CD8-positive, alpha-beta memory T cell (primary cell): ENCODE data around the gene SHISA5. TPM values are rescaled to one million over a fixed set of nuclear protein-coding genes. Genes with fewer than 3 reads are reported as not detected.

Experiments used
- CTCF ChIA-PET: fragments of 350-600 bp; sonication (Branson Sonifier 250); formaldehyde crosslinking; loops from one replicate; lab custom pipeline; 2021; ENCODE audit warnings: antibody characterized with exemption; lab: Charles Lee
- POLR2A ChIA-PET: fragments of 350-600 bp; sonication (Branson Sonifier 250); formaldehyde crosslinking; loops from one replicate; lab custom pipeline; 2021; ENCODE audit warnings: antibody characterized with exemption; lab: Charles Lee
- DNase-seq, 5 donors: peaks; one replicate each; pipeline versions ENCODE4 v3.0.0 to v3.0.0-alpha.2; 2020 to 2022; ENCODE audit warnings: mixed read lengths in 1 of 5
- H3K27ac ChIP-seq: one replicate; pipeline ENCODE4 v1.7.0; 2013; ENCODE audit warnings: low read depth, mild to moderate bottlenecking, low read length, moderate library complexity
- H3K27me3 ChIP-seq: 2 replicates; pipeline ENCODE4 v1.7.0; 2013; ENCODE audit warnings: low read length, mild to moderate bottlenecking; ENCODE audit not compliant: insufficient read depth, poor library complexity, severe bottlenecking
- H3K36me3 ChIP-seq: 2 replicates; pipeline ENCODE4 v1.7.0; 2013; ENCODE audit warnings: mild to moderate bottlenecking, low read length, moderate library complexity; ENCODE audit not compliant: insufficient read depth
- H3K4me1 ChIP-seq: 2 replicates; pipeline ENCODE4 v1.7.0; 2013; ENCODE audit warnings: mild to moderate bottlenecking, low read length, moderate library complexity; ENCODE audit not compliant: insufficient read depth
- H3K4me3 ChIP-seq: 2 replicates; pipeline ENCODE4 v1.7.0; 2013; ENCODE audit warnings: mild to moderate bottlenecking, low read length
- H3K9me3 ChIP-seq: 2 replicates; pipeline ENCODE4 v1.7.0; 2013; ENCODE audit warnings: mild to moderate bottlenecking, low read length
- H3K27ac Mint-ChIP-seq, 8 donors: one replicate each; pipeline ENCODE4 v1.8.0; 2020 to 2021; ENCODE audit warnings: mixed read lengths in 8 of 8, mild to moderate bottlenecking in 6 of 8, inconsistent platforms in 3 of 8, moderate library complexity in 3 of 8
- H3K27me3 Mint-ChIP-seq, 2 donors: one replicate each; pipeline ENCODE4 v1.8.0; 2020 to 2021; ENCODE audit warnings: mixed read lengths in 2 of 2, mild to moderate bottlenecking in 1 of 2, moderate library complexity in 1 of 2
- H3K36me3 Mint-ChIP-seq, 3 donors: one replicate each; pipeline ENCODE4 v1.8.0; 2020 to 2021; ENCODE audit warnings: mixed read lengths in 3 of 3, inconsistent platforms in 1 of 3, mild to moderate bottlenecking in 1 of 3
- H3K4me1 Mint-ChIP-seq, 3 donors: one replicate each; pipeline ENCODE4 v1.8.0; 2020 to 2021; ENCODE audit warnings: mixed read lengths in 3 of 3, inconsistent platforms in 1 of 3, mild to moderate bottlenecking in 1 of 3
- H3K4me3 Mint-ChIP-seq, 7 donors: one replicate each; pipeline ENCODE4 v1.8.0; 2020 to 2021; ENCODE audit warnings: mixed read lengths in 7 of 7, mild to moderate bottlenecking in 6 of 7, moderate library complexity in 4 of 7, inconsistent platforms in 2 of 7
- H3K9me3 Mint-ChIP-seq, 5 donors: one replicate each; pipeline ENCODE4 v1.8.0; 2020 to 2022; ENCODE audit warnings: mixed read lengths in 5 of 5, mild to moderate bottlenecking in 3 of 5, moderate library complexity in 2 of 5, inconsistent platforms in 1 of 5
- polyA plus RNA-seq: library from polyadenylated mRNA; unstranded; fragments of 300-500 nt; fragmentation: Illumina TruSeq; gene quantifications from one replicate; pipeline ENCODE4 v1.2.3, GENCODE V29; 2021
- total RNA-seq, 2 experiments: library from RNA; stranded (reverse); gene quantifications; one replicate each; pipeline ENCODE4 v1.2.3, GENCODE V29; 2021

Gene SHISA5
- total and polyA plus RNA-seq, 3 experiments from 2014 or later = 102 to 470 (median 102) TPM

DNA sequence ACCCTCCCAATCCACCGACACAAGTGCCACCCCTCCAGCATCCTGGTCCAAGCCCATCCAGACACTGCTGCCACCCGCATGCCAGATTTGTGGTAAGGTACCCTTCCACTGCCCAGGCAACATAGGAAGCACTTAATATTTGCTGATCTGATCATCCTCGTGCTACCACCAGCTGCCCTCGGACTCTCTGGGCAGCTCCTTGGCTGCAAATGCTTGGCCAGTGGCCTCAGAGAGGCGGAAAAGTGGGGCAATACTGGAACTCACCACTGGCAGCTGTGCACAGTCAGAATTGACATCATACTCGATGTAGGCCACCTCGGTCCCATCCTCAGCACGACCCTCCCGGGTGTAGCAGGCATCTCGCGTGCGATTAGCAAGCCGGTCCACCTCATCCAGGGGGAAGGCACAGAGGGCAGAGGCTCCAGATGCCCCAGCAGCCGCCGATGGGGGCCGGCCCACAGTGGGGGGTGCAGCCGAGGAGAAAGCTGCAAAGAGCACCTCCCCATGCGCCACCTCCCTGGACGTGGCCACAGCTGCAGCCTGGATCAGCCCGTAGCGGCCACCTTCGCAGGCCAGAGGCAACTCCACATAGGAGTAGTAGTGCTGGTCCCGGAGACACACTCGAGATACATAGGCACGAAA, 80.6 kb downstream of the SHISA5 start:
- Mint-ChIP-seq H3K36me3 (no peaks in the 10 kb centered on the region), H3K4me3 (no peak overlapping the region), H3K4me1 (no peaks in the 10 kb centered on the region), H3K27ac (peak overlapping the region in 1 of 8 donors; percentile 95), H3K9me3 (no peaks in the 10 kb centered on the region), H3K27me3 (peaks cover 0 to 1% of the 10 kb centered on the region in 2 donors)
- POLR2A ChIA-PET = no interaction called here
- no peak for DNase-seq
- CTCF ChIA-PET = interaction anchor here (1.0 to 2.6 kb wide), 3 partner anchors 10 to 23 kb away, joined by 5 to 24 read pairs (median 6); no protein-coding TSS in a partner anchor
- Histone ChIP-seq H3K4me3 (no peak overlapping the region), H3K27ac (no peak overlapping the region), H3K36me3 (no peaks in the 10 kb centered on the region), H3K27me3 (no peaks in the 10 kb centered on the region), H3K4me1 (no peaks in the 10 kb centered on the region), H3K9me3 (no peaks in the 10 kb centered on the region)

DNA sequence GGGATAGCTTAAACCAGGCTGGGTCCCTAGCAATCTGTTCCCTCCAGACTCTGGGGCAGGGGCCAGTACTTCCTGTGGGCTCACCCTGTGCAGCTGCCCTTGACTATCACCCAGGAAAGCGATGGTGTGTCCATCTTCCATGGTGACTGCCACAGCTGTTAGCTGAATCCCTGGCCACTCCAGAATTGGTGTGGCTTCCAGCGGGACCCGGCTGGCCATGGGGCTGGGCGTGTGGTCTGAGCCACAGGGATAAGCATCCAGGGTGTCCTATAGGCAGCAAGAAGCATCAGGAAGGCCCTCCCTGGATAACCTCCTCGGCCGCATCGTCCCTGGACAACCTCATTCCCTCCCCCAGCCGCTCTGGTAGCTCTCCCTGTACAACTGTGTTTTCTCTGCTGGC, 81.3 kb downstream of the SHISA5 start:
- ChIA-PET POLR2A (no interaction called here), CTCF (interaction anchor here (1.0 to 2.6 kb wide), 3 partner anchors 10 to 22 kb away, joined by 5 to 24 read pairs (median 6); no protein-coding TSS in a partner anchor)
- DNase-seq = no peak
- H3K27ac Mint-ChIP-seq = peak overlapping the region in 1 of 8 donors; percentile 95
- H3K4me1 ChIP-seq = no peaks in the 10 kb centered on the region
- no peaks in the 10 kb centered on the region for H3K27me3 ChIP-seq
- H3K4me3 ChIP-seq = no peak overlapping the region
- H3K9me3 ChIP-seq = no peaks in the 10 kb centered on the region
- H3K9me3 Mint-ChIP-seq = no peaks in the 10 kb centered on the region
- no peak overlapping the region for H3K27ac ChIP-seq
- H3K27me3 Mint-ChIP-seq = peaks cover 0 to 1% of the 10 kb centered on the region in 2 donors
- H3K36me3 ChIP-seq = no peaks in the 10 kb centered on the region
- H3K4me1 Mint-ChIP-seq = no peaks in the 10 kb centered on the region
- H3K36me3 Mint-ChIP-seq = no peaks in the 10 kb centered on the region
- no peak overlapping the region for H3K4me3 Mint-ChIP-seq

DNA sequence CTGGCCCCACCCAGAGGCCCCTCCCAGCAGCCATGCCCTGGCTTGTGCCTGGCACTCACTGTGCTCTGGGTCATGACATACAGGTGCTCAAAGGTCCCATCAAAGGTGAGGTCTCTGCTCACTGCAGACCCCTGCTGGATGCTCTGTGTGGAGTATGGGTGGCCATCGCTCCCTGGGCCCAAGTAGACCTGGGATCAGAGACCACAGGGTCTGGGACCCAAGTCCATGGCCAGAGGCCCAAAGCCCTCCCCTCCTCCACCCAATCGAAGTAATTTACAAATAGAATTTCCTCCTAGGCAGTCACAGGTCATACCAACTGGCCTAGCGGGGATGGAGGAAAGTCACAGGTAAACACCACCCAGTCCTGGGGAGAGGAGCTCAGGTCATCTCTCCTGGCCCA, 81.7 kb downstream of the SHISA5 start:
- H3K27ac Mint-ChIP-seq = no peak overlapping the region
- H3K36me3 Mint-ChIP-seq = no peaks in the 10 kb centered on the region
- no peaks in the 10 kb centered on the region for H3K4me1 ChIP-seq
- H3K27me3 ChIP-seq = no peaks in the 10 kb centered on the region
- H3K4me3 Mint-ChIP-seq = no peak overlapping the region
- H3K4me1 Mint-ChIP-seq = no peaks in the 10 kb centered on the region
- ChIA-PET CTCF (interaction anchor here (1.8 to 2.6 kb wide), 2 partner anchors 11 to 14 kb away, joined by 6 to 24 read pairs; no protein-coding TSS in a partner anchor), POLR2A (no interaction called here)
- no peak for DNase-seq
- no peaks in the 10 kb centered on the region for H3K36me3 ChIP-seq
- peaks cover 0 to 1% of the 10 kb centered on the region in 2 donors for H3K27me3 Mint-ChIP-seq
- H3K27ac ChIP-seq = no peak overlapping the region
- no peaks in the 10 kb centered on the region for H3K9me3 Mint-ChIP-seq
- no peaks in the 10 kb centered on the region for H3K9me3 ChIP-seq
- no peak overlapping the region for H3K4me3 ChIP-seq

DNA sequence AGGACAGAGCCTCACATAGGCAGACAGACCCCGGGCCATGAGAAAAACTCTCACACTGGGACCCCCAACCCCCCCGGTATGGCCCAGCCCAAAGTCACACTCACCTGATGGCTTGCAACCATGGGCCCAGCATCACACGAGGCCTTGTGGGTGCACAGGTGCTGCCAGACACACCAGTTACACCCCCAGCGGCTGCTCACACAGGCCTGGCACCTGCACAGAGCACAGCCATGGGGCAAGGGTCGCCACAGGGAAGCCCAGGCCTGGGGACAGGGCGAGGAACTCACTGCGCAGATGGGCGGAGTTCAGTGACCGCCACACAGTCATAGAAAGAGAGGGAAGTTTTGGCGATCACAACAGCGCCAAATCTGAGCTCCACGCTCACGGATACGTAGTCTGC, 83.4 kb downstream of the SHISA5 start:
- Histone ChIP-seq H3K4me3 (no peak overlapping the region), H3K9me3 (no peaks in the 10 kb centered on the region)
- CTCF ChIA-PET = interaction anchor here (1.2 kb wide), 1 partner anchor 13 kb away, joined by 4 read pairs; no protein-coding TSS in a partner anchor

DNA sequence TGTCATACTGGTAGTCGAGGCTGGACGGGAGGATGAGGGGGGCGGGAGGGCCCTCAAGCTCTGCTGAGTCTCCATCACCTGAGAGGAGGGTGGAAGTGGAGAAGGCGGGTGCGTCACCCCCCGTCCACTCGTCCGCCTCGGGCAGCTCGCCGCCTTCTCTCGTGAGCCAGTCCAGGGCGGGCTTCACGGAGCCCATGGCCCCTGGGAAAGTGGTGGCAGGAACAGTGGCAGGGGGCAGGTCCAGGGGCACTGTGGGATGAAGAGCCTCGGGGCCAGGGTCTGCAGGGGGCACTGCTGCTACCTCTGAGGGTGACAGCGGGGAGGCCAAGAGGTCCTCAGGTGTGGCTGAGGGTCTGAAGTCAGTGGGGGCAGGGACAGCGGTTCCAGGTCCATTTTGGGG, 84.4 kb downstream of the SHISA5 start:
- Mint-ChIP-seq H3K4me3 (no peak overlapping the region), H3K27ac (no peak overlapping the region), H3K36me3 (no peaks in the 10 kb centered on the region), H3K27me3 (no peaks in the 10 kb centered on the region), H3K4me1 (no peaks in the 10 kb centered on the region), H3K9me3 (no peaks in the 10 kb centered on the region)
- CTCF ChIA-PET = interaction anchor here (0.9 to 1.8 kb wide), 3 partner anchors 15 to 19 kb away, joined by 3 to 10 read pairs (median 7); no protein-coding TSS in a partner anchor
- POLR2A ChIA-PET = interaction anchor here (0.6 kb wide), 1 partner anchor 266 kb away, joined by 3 read pairs; the partner anchor contains the start of gene NCKIPSD
- no peaks in the 10 kb centered on the region for H3K36me3 ChIP-seq
- H3K27me3 ChIP-seq = no peaks in the 10 kb centered on the region
- no peaks in the 10 kb centered on the region for H3K4me1 ChIP-seq
- no peak overlapping the region for H3K27ac ChIP-seq
- no peaks in the 10 kb centered on the region for H3K9me3 ChIP-seq
- H3K4me3 ChIP-seq = no peak overlapping the region
- DNase-seq = no peak

More for the DNA sequence above, 83.4 kb downstream of the SHISA5 start:
- H3K36me3 ChIP-seq = no peaks in the 10 kb centered on the region
- no peaks in the 10 kb centered on the region for H3K4me1 ChIP-seq
- POLR2A ChIA-PET = no interaction called here
- DNase-seq = no peak
- no peaks in the 10 kb centered on the region for H3K27me3 Mint-ChIP-seq
- H3K27ac Mint-ChIP-seq = no peak overlapping the region
- no peaks in the 10 kb centered on the region for H3K36me3 Mint-ChIP-seq
- H3K4me1 Mint-ChIP-seq = no peaks in the 10 kb centered on the region
- H3K27me3 ChIP-seq = no peaks in the 10 kb centered on the region
- no peak overlapping the region for H3K27ac ChIP-seq
- no peaks in the 10 kb centered on the region for H3K9me3 Mint-ChIP-seq
- no peak overlapping the region for H3K4me3 Mint-ChIP-seq

DNA sequence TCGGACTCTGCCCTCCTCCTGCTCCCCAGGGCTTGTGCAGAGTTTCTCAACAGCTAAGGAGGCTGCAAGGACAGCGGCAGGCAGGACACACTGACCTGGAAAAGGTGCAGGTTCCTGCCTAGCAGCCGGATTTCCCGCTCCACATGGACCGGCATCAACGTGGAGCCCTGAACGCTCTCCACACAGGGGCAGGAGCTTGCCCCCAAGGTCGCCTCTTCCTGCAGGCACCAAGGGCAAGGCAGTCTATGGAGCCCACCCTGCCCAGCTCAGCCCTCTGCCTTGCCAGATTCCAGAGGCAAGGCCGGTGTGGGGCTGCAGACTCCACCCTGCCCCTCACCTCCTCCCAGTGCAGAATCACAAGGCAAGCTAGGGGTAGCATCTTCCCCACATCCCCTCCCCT, 84.8 kb downstream of the SHISA5 start:
- Histone ChIP-seq H3K27me3 (no peaks in the 10 kb centered on the region), H3K9me3 (no peaks in the 10 kb centered on the region), H3K4me1 (no peaks in the 10 kb centered on the region), H3K36me3 (no peaks in the 10 kb centered on the region), H3K27ac (no peak overlapping the region), H3K4me3 (no peak overlapping the region)
- DNase-seq = no peak
- ChIA-PET CTCF (interaction anchor here (0.9 to 1.8 kb wide), 3 partner anchors 15 to 18 kb away, joined by 3 to 10 read pairs (median 7); no protein-coding TSS in a partner anchor), POLR2A (interaction anchor here (0.6 kb wide), 1 partner anchor 267 kb away, joined by 3 read pairs; the partner anchor contains the start of gene NCKIPSD)
- no peaks in the 10 kb centered on the region for H3K4me1 Mint-ChIP-seq
- H3K27me3 Mint-ChIP-seq = no peaks in the 10 kb centered on the region
- H3K4me3 Mint-ChIP-seq = no peak overlapping the region
- no peaks in the 10 kb centered on the region for H3K36me3 Mint-ChIP-seq
- H3K27ac Mint-ChIP-seq = no peak overlapping the region
- H3K9me3 Mint-ChIP-seq = no peaks in the 10 kb centered on the region

DNA sequence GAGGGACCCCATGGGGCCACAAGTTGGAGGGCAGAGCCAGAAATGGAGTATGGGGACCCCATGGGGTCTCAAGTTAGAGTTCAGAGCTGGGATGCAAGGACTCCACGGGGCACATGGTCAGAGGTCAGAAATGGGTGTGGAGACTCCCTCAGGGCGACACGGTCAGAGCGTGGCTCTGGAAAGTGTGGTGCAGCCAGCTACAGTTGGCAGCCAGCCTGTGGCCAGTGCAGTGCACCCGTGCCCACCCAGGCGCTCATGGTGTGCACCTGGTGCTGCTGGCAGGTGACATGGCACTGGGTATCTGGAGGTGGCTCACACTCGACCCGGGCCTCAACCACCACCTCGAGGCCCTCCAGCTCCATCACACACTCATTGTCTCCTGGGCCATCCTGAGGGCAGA, 85.3 kb downstream of the SHISA5 start:
- Histone ChIP-seq H3K27ac (no peak overlapping the region), H3K4me3 (no peak overlapping the region), H3K9me3 (no peaks in the 10 kb centered on the region), H3K4me1 (no peaks in the 10 kb centered on the region), H3K27me3 (no peaks in the 10 kb centered on the region), H3K36me3 (no peaks in the 10 kb centered on the region)
- ChIA-PET POLR2A (no interaction called here), CTCF (interaction anchor here (1.2 to 1.8 kb wide), 2 partner anchors 17 to 18 kb away, joined by 7 to 10 read pairs; no protein-coding TSS in a partner anchor)
- no peak for DNase-seq
- H3K36me3 Mint-ChIP-seq = no peaks in the 10 kb centered on the region
- H3K27me3 Mint-ChIP-seq = no peaks in the 10 kb centered on the region
- no peak overlapping the region for H3K4me3 Mint-ChIP-seq
- no peak overlapping the region for H3K27ac Mint-ChIP-seq
- H3K9me3 Mint-ChIP-seq = no peaks in the 10 kb centered on the region
- no peaks in the 10 kb centered on the region for H3K4me1 Mint-ChIP-seq

DNA sequence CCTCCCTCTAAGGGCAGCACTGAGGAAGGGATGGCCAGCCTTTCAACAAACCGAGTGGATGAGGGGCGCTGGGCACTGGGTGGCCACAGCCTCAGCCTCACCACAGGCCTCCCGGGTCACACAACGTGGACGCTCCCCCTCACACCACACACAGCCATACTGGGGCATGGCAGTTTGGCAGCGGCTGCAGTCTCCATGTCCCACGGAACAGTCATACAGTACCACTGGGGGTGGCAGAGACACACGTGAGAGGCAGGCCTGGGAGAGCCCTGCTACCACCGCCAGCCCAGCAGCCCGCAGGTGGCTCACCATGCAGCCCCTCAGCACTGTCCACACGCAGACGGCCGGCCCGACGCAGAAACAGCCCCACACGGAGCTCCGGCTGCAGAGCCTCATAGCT, 85.8 kb downstream of the SHISA5 start:
- no peaks in the 10 kb centered on the region for H3K9me3 Mint-ChIP-seq
- no peaks in the 10 kb centered on the region for H3K36me3 Mint-ChIP-seq
- H3K27me3 Mint-ChIP-seq = no peaks in the 10 kb centered on the region
- no peaks in the 10 kb centered on the region for H3K27me3 ChIP-seq
- no peak overlapping the region for H3K4me3 ChIP-seq
- CTCF ChIA-PET = interaction anchor here (1.8 kb wide), 1 partner anchor 18 kb away, joined by 10 read pairs; no protein-coding TSS in a partner anchor
- POLR2A ChIA-PET = no interaction called here
- no peak overlapping the region for H3K27ac ChIP-seq
- H3K4me1 Mint-ChIP-seq = no peaks in the 10 kb centered on the region
- no peak overlapping the region for H3K4me3 Mint-ChIP-seq
- no peak for DNase-seq
- no peaks in the 10 kb centered on the region for H3K9me3 ChIP-seq
- H3K27ac Mint-ChIP-seq = no peak overlapping the region
- H3K4me1 ChIP-seq = no peaks in the 10 kb centered on the region
- no peaks in the 10 kb centered on the region for H3K36me3 ChIP-seq
